Suppressor macrophage (primary cell): ENCODE data around the gene CYP2S1.
"Not testable (repeated sequence)": the region's sequence is repeated elsewhere in the genome, so short reads cannot be mapped to it uniquely, and the experiment has no call there.

Source experiments
- DNase-seq, 4 experiments: peaks; one replicate each; pipeline ENCODE4 v3.0.0-alpha.2; 2020 to 2022
- total RNA-seq, 17 experiments: gene quantifications; one replicate each; lab custom pipeline; 2026; ENCODE audit warnings: mixed read lengths in 6 of 17, inconsistent platforms in 3 of 17; lab: John Stamatoyannopoulos, UW

The CYP2S1 gene, protein sequence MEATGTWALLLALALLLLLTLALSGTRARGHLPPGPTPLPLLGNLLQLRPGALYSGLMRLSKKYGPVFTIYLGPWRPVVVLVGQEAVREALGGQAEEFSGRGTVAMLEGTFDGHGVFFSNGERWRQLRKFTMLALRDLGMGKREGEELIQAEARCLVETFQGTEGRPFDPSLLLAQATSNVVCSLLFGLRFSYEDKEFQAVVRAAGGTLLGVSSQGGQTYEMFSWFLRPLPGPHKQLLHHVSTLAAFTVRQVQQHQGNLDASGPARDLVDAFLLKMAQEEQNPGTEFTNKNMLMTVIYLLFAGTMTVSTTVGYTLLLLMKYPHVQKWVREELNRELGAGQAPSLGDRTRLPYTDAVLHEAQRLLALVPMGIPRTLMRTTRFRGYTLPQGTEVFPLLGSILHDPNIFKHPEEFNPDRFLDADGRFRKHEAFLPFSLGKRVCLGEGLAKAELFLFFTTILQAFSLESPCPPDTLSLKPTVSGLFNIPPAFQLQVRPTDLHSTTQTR
- total RNA-seq: 2.0 to 22.2 (median 5.7) reads per million in 17 experiments

- DNase-seq: peak; percentile 48 to 79 (median 60)
Measured at GRCh38 chr19:41192574-41193429, at the start of gene CYP2S1. TSS of gene CYP2S1 (plus strand) at chr19:41193219. CDS start at chr19:41193265, 46 bp downstream.

- peak; percentile 89 to 94 (median 94) for DNase-seq
Measured at GRCh38 chr19:41144403-41144802, 48.6 kb upstream of the CYP2S1 start.

GRCh38 chr19:41149831-41150230 lies 43.2 kb upstream of the CYP2S1 start:
- no peak for DNase-seq

DNA sequence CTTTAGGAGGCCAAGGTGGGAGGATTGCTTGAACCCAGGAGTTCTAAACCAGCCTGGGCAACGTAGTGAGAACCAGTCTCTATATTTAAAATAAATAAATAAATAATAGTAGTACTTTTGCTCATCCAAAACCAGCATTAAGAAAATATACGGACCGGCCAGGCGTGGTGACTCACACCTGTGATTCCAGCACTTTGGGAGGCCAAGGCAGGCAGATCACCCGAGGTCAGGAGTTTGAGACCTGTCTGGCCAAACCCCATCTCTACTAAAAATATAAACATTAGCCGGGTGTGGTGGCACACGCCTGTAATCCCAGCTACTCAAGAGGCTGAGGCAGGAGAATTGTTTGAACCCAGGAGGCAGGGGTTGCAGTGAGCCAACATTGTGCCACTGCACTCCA lies 42.0 kb upstream of the CYP2S1 start:
- DNase-seq: not testable (repeated sequence)

GRCh38 chr19:41154060-41154459 lies 39.0 kb upstream of the CYP2S1 start:
- DNase-seq: no peak

DNA sequence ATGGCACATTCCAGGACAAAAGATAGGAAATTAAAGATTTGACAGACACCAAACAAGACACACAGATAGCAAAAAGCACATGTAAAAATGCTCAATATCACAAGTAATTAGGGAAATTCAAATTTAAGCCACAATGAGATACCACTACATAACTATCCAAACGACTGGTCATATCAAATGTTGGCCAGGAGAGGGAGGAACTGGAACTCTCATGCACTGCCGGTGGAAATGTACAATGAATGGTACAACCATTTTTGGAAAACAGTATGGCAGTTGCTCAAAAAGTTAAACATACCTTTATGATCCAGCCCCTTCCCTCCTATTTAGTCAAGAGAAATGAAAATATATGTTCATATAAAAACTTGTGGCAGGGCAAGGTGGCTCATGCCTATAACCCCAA lies 36.8 kb upstream of the CYP2S1 start:
- peak in 2 of 4 experiments; percentile 8 to 19 for DNase-seq

DNA sequence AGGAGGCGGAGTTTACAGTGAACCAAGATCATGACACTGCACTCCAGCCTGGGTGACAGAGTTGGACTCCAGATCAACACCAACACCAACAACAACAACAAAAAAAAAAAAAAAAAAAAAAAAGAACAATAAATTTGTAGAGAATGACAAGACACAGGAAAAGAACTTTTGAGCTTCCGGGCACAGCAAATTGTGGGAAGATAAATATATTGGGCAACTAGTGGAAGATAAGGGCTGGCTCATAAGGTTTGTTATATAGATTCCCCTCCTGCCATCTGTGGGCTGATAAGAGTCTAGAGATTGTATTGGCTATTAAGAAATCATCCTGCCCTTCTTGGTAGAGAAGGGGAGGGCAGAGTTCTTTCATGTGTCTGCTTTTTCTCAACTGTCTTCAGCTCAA lies 33.1 kb upstream of the CYP2S1 start:
- no peak for DNase-seq

DNA sequence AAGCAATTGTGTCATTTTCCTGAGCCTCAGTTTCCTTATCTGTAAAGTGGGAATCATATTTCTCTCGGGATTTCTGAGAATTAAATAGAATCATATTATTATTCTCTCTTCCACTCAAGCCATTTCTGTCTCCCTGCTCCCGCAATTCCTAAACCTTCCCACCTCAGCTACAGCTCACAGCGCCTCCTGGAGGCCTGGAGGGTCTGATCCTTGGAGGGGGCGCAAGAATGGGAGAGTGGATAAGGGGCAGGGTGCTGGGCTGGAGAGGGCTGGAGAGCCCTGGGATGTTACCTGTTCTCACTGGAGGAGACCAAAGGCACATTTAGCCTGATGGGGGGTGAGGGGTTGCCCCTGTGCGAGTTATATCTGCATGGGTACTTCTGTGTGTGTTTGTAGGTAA lies 31.1 kb upstream of the CYP2S1 start:
- DNase-seq: no peak

DNA sequence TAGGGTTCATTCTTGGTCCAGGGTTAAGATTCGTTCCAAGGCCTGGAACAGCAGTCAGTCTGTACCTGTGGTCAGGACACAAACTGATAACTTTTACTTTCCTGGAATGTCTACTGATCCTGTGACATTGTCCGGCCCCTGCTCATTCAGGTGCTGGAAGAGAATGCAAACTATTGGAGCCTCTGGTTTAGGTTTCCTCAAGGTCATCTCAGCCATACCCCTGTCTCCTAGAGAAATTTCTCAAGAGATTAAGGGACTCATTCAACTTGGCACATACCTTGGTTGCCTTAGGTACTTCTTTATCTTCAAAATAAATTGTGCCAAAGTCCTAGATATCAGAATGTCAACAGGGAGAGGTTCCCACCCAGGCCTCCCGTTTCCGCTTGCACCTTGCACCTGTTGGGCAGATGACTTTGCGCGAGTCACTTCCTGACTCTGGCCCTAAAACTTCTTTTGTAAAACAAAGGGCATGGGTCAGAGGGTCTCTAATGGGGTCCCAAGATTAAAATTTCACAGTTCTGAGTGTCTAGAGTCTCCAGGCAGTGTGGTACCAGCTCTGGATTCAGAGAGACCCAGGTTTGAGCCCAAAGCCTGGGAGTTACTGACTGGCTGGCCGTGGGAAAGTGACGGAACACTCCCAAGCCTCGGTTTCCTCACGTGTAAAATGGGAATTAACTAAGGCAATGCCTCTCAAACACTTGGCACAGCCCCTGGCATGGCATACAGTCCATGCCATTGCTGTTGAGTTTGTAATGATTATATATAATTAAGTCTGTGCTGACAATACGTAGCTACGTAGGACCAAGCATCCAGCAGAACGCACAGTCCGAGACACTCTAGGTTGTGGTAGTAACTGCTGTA lies 25.8 kb upstream of the CYP2S1 start:
- DNase-seq: no peak

DNA sequence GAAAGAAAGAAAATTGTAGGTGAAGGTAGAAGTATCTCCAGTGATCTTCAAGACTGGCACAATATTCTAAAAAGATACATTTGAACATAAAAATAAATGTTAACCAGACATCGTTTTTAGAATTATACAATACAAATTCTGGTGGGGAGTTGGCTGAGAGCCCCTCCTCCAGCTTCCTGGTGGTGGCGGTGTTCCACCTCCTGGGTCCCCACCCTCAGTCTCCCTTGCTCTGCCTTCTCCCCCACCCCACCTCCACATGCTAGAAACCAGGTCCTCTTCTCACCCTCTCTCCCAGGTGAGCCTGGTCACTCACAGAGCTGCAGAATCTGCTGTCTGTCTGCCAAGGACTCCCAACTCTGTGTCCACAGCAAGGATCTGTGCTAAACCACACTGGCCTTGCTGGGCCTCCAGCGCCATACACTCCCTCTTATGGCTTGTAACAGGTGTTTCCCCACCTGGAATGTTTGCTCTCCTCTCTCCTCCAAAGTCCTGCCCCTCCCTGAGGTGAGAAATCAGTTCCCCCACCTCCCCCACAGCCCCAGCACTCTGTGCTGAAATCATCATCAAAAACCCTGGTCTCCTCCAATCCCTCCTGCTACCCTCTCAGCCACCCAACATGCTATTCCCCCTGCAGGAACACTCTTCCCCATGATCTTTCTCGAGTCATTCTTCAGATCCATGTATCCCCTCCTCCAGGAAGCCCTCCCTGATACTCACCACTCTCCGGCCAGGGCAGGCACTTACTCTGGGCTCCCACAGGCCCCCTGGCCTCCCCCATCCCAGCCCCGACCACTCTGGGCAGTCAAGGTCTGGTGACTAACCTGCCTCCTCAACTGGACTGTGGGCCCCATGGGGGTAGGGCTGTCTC lies 20.5 kb upstream of the CYP2S1 start:
- DNase-seq: no peak

- no peak for DNase-seq
Measured at GRCh38 chr19:41174297-41174928, 18.6 kb upstream of the CYP2S1 start.

DNA sequence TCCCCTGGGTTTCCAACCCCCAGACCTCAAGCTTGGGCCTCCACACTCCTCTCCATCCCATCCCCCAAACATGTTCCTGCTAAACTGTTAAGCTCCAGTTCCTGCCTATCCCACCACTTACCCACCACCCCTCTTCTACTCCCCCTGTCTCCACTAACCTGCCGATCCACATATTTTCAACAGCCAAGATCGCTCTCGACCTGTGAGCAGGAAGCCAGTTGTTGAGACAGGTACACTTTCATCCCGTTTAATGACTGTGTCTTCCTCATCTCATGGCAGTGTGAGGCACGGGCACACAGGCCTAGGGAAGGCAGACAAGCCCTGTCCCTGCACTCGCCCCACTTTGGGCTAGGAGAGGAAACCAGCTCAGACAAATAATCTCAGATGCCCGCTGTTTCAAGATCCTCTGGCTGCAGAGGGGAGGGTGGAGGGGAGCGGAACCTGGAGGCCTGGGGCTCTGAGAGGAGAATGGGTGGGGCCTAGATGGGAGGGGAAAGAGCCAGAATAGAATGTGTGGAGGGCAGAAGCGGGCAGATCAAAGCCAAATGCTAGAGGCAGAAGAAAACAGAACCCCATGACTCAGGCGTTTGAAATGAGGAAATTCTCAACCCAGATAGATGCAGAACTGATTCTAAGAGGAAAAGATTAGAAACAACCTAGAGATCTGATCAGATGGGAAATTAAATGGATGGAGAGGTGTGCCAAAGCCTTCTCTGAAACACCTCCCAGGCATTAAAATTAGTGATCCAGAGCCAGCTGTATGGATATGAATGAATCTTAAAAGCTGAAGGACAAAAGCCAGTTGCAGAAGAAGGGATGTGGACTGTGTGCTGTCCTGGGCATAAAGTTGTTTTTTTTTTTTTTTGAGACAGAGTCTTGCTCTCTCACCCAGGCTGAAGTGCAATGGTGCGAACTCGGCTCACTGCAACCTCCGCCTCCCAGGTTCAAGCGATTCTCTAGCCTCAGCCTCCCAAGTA lies 16.9 kb upstream of the CYP2S1 start:
- DNase-seq: peak; percentile 76 to 87 (median 81)

DNA sequence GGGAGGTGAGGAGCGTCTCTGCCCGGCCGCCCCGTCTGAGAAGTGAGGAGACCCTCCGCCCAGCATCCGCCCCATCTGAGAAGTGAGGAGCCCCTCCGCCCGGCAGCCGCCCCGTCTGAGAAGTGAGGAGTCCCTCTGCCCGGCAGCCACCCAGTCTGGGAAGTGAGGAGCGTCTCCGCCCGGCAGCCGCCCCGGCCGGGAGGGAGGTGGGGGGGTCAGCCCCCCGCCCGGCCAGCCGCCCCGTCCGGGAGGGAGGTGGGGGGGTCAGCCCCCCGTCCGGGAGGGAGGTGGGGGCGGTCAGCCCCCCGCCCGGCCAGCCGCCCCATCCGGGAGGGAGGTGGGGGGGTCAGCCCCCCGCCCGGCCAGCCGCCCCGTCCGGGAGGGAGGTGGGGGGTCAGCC lies 12.8 kb upstream of the CYP2S1 start:
- not testable (repeated sequence) for DNase-seq

DNA sequence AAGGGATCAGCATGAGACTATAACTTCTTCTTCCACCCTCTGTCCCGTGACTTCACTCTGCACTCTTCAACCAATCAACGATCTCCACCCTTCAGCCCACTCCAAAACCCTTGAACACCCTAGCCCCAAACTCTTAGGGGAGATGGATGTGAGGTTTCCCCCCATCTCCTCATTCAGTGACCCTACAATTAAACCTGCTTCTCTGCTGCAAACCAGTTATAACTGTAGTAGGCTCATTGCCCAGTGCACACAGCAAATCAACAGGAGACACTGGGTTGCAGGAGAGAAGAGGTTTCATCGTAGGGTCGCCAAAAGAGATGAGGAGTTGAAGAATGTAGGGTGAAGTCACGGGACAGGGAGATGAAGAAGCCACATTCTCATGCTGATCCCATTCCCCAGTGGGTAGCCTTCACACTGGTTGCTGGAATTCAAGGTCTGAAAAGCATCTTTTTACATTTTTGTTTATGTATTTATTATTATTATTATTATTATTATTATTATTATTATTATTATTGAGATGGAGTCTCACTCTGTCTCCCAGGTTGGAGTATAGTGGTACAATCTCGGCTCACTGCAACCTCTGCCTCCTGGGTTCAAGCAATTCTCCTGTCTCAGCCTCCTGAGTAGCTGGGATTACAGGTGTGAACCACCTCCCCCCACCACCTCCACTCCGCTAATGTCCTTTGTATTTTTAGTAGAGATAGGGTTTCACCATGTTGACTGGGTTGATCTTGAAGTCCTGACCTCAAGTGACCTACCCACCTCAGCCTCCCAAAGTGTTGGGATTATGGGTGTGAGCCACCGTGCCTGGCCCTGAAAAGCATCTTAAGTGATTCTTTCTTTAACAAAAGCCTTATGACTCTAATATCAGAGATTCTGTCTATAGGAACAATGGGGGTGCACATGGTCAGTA lies 5.8 kb upstream of the CYP2S1 start:
- no peak for DNase-seq

- DNase-seq: no peak
Measured at GRCh38 chr19:41187884-41188279, 5.1 kb upstream of the CYP2S1 start.

GRCh38 chr19:41189425-41190065 lies 3.5 kb upstream of the CYP2S1 start:
- no peak for DNase-seq

DNA sequence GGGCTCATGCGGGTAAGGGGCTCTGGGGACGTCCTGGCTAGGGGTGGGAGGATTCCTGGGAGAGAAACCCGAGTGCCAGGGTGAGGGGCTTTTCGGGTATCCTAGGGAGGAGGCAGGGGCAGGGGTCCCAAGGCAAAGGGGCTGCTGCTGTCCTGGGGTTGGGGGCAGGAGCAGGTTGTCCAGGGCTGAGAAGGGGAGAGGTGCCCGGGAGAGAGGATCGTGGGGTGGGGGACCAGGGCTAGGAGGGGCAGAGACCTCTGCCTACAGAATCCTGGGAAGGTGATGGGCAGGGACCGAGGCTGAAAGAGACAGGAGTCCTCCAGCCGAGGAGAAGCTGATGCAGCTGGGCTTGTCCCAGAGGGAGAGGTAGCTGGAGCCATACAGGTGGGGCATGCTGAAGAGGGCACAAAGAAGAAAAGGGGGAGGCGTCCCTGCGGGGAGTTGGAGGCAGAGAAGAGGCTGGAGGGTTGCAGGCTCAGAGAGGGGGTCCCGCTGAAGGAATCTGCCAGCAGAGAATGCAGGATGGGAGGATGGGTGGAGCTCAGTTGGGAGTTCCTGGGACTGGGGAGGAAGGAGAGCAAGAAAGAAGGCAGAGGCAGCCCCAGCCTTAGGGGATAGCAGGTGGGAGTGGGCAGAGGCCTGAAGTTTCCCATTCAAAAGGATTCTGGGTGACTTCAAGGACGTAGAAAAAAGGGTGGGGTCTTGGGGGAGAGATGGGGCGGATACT lies 574 bp downstream of the CYP2S1 start:
- no peak for DNase-seq
